ENCODE data around the gene PAPOLB. TPM values are rescaled to one million over a fixed set of nuclear protein-coding genes. Genes with fewer than 3 reads are reported as not detected.

Gene PAPOLB
- total and polyA plus RNA-seq, 2 of the 4 experiments (the other 2 are of a cell fraction): under 0.01 TPM; not detected in 1

- ChIA-PET POLR2A (ENCODE audit: unreplicated experiment) (no interaction called here), CTCF (no interaction called here)
Measured at GRCh38 chr7:4823441-4824119, 38.2 kb downstream of the PAPOLB start.

More at GRCh38 chr7:4823441-4824119, 38.2 kb downstream of the PAPOLB start:
- dilution Hi-C loops (cut with HindIII; ENCODE audit: low sequenced_read_pairs, unreplicated experiment) (no loop called here), in situ Hi-C loops (cut with MboI; ENCODE audit: low sequenced_read_pairs) (no loop called here), intact Hi-C loops (cut with micrococcal nuclease) (no loop called here)
- H3K4me2 ChIP-seq (ENCODE audit: low read depth, low read length): no peak overlapping the region
- no peaks in the 10 kb centered on the region for H4K20me1 ChIP-seq (ENCODE audit: insufficient read depth, low read length)
- H3K27ac ChIP-seq (ENCODE audit: insufficient read depth, low read length): no peak overlapping the region
- ATAC-seq (ENCODE audit: low read depth) (no peak), DNase-seq (no peak)
- no peak overlapping the region for H2AK5ac ChIP-seq (ENCODE audit: low read depth, low read length)
- H3K14ac ChIP-seq (replicated peaks; ENCODE audit: low read depth, low read length): no peak overlapping the region
- no peak overlapping the region for H4K8ac ChIP-seq (ENCODE audit: low read depth in 2 of 2, low read length in 2 of 2)
- no peak overlapping the region for H2BK15ac ChIP-seq (ENCODE audit: low read depth, low read length)
- TF ChIP-seq POLR2A (IDR thresholded peaks at IDR 0.05; ENCODE audit: low read depth, low read length): no peak
- no peak for TF ChIP-seq RAD21 (IDR thresholded peaks at IDR 0.05; ENCODE audit: low read length)
- TF ChIP-seq MXI1 (IDR thresholded peaks at IDR 0.05; ENCODE audit: borderline replicate concordance, low read depth, low read length): no peak
- no peak for TF ChIP-seq ELK1 (IDR thresholded peaks at IDR 0.05; ENCODE audit: borderline replicate concordance, low read depth, low read length)
- no peak for TF ChIP-seq MAFK (IDR thresholded peaks at IDR 0.05; ENCODE audit: low read depth, low read length)
- TF ChIP-seq CHD1 (IDR thresholded peaks at IDR 0.05; ENCODE audit: low read depth, low read length): no peak
- no peak overlapping the region for H3K9ac ChIP-seq (ENCODE audit: low read depth, low read length)
- no peak overlapping the region for H2BK120ac ChIP-seq (ENCODE audit: low read depth, low read length)
- BruUV-seq (replicated peaks): no TSS peak
- H3K36me3 ChIP-seq (ENCODE audit: control insufficient read depth, insufficient read depth, low read length): no peaks in the 10 kb centered on the region
- H3K9me3 ChIP-seq (ENCODE audit: control insufficient read depth, insufficient read depth, low read length): no peaks in the 10 kb centered on the region
- no peak overlapping the region for H3K4me3 ChIP-seq (ENCODE audit: insufficient read depth, low read depth, low read length)
- H3K4ac ChIP-seq (ENCODE audit: low read depth, low read length): no peak overlapping the region
- no peaks in the 10 kb centered on the region for H3K79me1 ChIP-seq (ENCODE audit: low read depth in 1 of 2, low read length in 2 of 2)
- no peak overlapping the region for H4K5ac ChIP-seq (ENCODE audit: low read depth, low read length)
- WGBS, 2 experiments (ENCODE audit: extremely low coverage in 2 of 2, insufficient read length in 1 of 2): 39% methylated on average over 3 of the region's 14 CpGs; no CpG with 5 or more reads in 1 of the 2 experiments
- no peak overlapping the region for H2AK9ac ChIP-seq (replicated peaks; ENCODE audit: low read depth, low read length, poor library complexity)
- no peak overlapping the region for H3K18ac ChIP-seq (ENCODE audit: low read depth, low read length)
- no peak overlapping the region for H2BK20ac ChIP-seq (ENCODE audit: low read depth, low read length)
- H3K23ac ChIP-seq (ENCODE audit: low read depth, low read length): no peak overlapping the region
- H2BK5ac ChIP-seq (ENCODE audit: low read depth, low read length, poor library complexity, severe bottlenecking): no peak overlapping the region
- no peak overlapping the region for H3K56ac ChIP-seq (ENCODE audit: extremely low read depth, insufficient read depth, low read length)
- peak overlapping the region; percentile 18 for H2AFZ ChIP-seq (replicated peaks; ENCODE audit: low read length, poor library complexity)
- no peaks in the 10 kb centered on the region; the same call in 1 of the 2 replicates for H3K4me1 ChIP-seq (ENCODE audit: control insufficient read depth, insufficient read depth, low read length)
- H4K91ac ChIP-seq (ENCODE audit: insufficient read depth, low read depth, low read length): no peak overlapping the region
- H3K27me3 ChIP-seq (ENCODE audit: control insufficient read depth, insufficient read depth, low read length): peaks cover 2% of the 10 kb centered on the region; the same call in 1 of the 2 replicates
- H3K9me1 ChIP-seq (ENCODE audit: insufficient read depth, low read length): no peaks in the 10 kb centered on the region
